T-cell (primary cell): ENCODE data around the gene C1QL4. TPM values are rescaled to one million over a fixed set of nuclear protein-coding genes. Genes with fewer than 3 reads are reported as not detected.

Experiments used
- ATAC-seq, 4 experiments: fragments of 200-7000 bp in 3 of 4; fragments of 150-1000 bp in 1 of 4; cut with Tn5 transposase; replicated peaks in 1 of 4; 1 replicate in 3 of 4; 2 replicates in 1 of 4; pipeline ENCODE4 v1.10.0; 2021; ENCODE audit warnings: moderate library complexity in 3 of 4, mild to moderate bottlenecking in 2 of 4, moderate number of reproducible peaks in 1 of 4
- CTCF ChIA-PET, 2 donors: fragments of 300-600 bp; sonication (Branson Sonifier 250); formaldehyde crosslinking; loops; one replicate each; lab custom pipeline; 2022; ENCODE audit warnings: antibody characterized with exemption in 2 of 2; lab: Charles Lee
- POLR2A ChIA-PET, 2 donors: fragments of 300-600 bp; sonication (Branson Sonifier 250); formaldehyde crosslinking; loops; one replicate each; lab custom pipeline; 2022; ENCODE audit warnings: antibody characterized with exemption in 2 of 2; lab: Charles Lee
- DNase-seq, 35 experiments: peaks; one replicate each; pipeline versions ENCODE4 v3.0.0 to v3.0.0-alpha.2; 2013 to 2023
- H3K27ac ChIP-seq: one replicate; pipeline ENCODE4 v1.5.1; 2013; ENCODE audit warnings: low read length
- H3K27me3 ChIP-seq, 2 experiments: replicated peaks in 1 of 2; 1 replicate in 1 of 2; 2 replicates in 1 of 2; pipeline versions ENCODE4 v1.6.1 to v1.7.0; 2013; ENCODE audit warnings: low read length in 1 of 2, mixed read lengths in 1 of 2; ENCODE audit not compliant: control insufficient read depth in 2 of 2, insufficient read depth in 2 of 2; ENCODE audit errors: extremely low read depth in 1 of 2
- H3K36me3 ChIP-seq, 2 donors: 1 replicate in 1 of 2; 2 replicates in 1 of 2; pipeline versions ENCODE4 v1.6.1 to v1.7.0; 2013; ENCODE audit warnings: low read length in 1 of 2; ENCODE audit not compliant: control insufficient read depth in 2 of 2, insufficient read depth in 1 of 2; ENCODE audit errors: extremely low read depth in 1 of 2
- H3K4me1 ChIP-seq, 2 experiments: 1 replicate in 1 of 2; 2 replicates in 1 of 2; pipeline versions ENCODE4 v1.6.1 to v1.7.0; 2013; ENCODE audit warnings: low read length in 2 of 2, mixed read lengths in 1 of 2; ENCODE audit not compliant: insufficient read depth in 2 of 2, control insufficient read depth in 1 of 2; ENCODE audit errors: extremely low read depth in 1 of 2
- H3K4me3 ChIP-seq, 2 donors: 1 replicate in 1 of 2; 2 replicates in 1 of 2; pipeline versions ENCODE4 v1.5.1 to v1.7.0; 2013; ENCODE audit warnings: mild to moderate bottlenecking in 2 of 2, low read length in 1 of 2, moderate library complexity in 1 of 2; ENCODE audit not compliant: control insufficient read depth in 1 of 2; ENCODE audit errors: extremely low read depth in 1 of 2
- H3K9me3 ChIP-seq: 2 replicates; pipeline ENCODE4 v1.7.0; 2013
- H3K27ac Mint-ChIP-seq, 2 donors: one replicate each; pipeline ENCODE4 v1.8.0; 2020 to 2021; ENCODE audit warnings: mild to moderate bottlenecking in 2 of 2, mixed read lengths in 2 of 2
- H3K27me3 Mint-ChIP-seq, 2 donors: one replicate each; pipeline ENCODE4 v1.8.0; 2021 to 2022; ENCODE audit warnings: mixed read lengths in 2 of 2
- H3K36me3 Mint-ChIP-seq: one replicate; pipeline ENCODE4 v1.8.0; 2021; ENCODE audit warnings: mixed read lengths
- H3K4me1 Mint-ChIP-seq, 3 donors: one replicate each; pipeline ENCODE4 v1.8.0; 2020 to 2022; ENCODE audit warnings: mixed read lengths in 3 of 3, mild to moderate bottlenecking in 1 of 3
- H3K4me3 Mint-ChIP-seq, 3 donors: one replicate each; pipeline ENCODE4 v1.8.0; 2020 to 2022; ENCODE audit warnings: mild to moderate bottlenecking in 3 of 3, mixed read lengths in 3 of 3, moderate library complexity in 3 of 3
- H3K9me3 Mint-ChIP-seq, 3 donors: one replicate each; pipeline ENCODE4 v1.8.0; 2020 to 2022; ENCODE audit warnings: mixed read lengths in 3 of 3
- WGBS: methylation state at CpG from one replicate; pipeline ENCODE4 v1.1.5; 2013; ENCODE audit warnings: missing lambda C conversion rate; ENCODE audit not compliant: insufficient coverage; 5-methylcytosine and 5-hydroxymethylcytosine counted together
- total RNA-seq, 35 experiments: library from RNA in 6 of 35; stranded (reverse) in 6 of 35; fragments of 120-200 nt in 1 of 35; gene quantifications; one replicate each; pipeline versions ENCODE4 v1.2.1 to v1.2.4 and lab custom pipeline; 2013 to 2026

Gene C1QL4
- total RNA-seq, 5 donors from 2014 or later (not counting 1 experiment from before 2014, with no cell fraction given): not detected

- no peak overlapping the region for H3K4me3 Mint-ChIP-seq
- H3K4me1 Mint-ChIP-seq: peaks cover 0 to 8% (median 4%) of the 10 kb centered on the region in 3 donors
- no peak overlapping the region for H3K27ac Mint-ChIP-seq
Measured at GRCh38 chr12:49330032-49330619, 6.9 kb downstream of the C1QL4 start.

GRCh38 chr12:49328816-49329215, 8.2 kb downstream of the C1QL4 start:
- Histone ChIP-seq H3K36me3 (no peaks in the 10 kb centered on the region), H3K27ac (no peak overlapping the region), H3K4me3 (no peak overlapping the region), H3K4me1 (peaks cover 0 to 7% of the 10 kb centered on the region in 2 experiments), H3K9me3 (no peaks in the 10 kb centered on the region), H3K27me3 (peaks cover 2 to 36% of the 10 kb centered on the region in 2 experiments)
- CTCF ChIA-PET: no interaction called here
- POLR2A ChIA-PET: no interaction called here
- H3K27ac Mint-ChIP-seq: no peak overlapping the region
- H3K4me3 Mint-ChIP-seq: no peak overlapping the region
- no peak for DNase-seq
- H3K4me1 Mint-ChIP-seq: peaks cover under 1 to 5% (median 4%) of the 10 kb centered on the region in 3 donors
- ATAC-seq: no peak
- 86% methylated on average over 5 of the region's 12 CpGs for WGBS
- no peaks in the 10 kb centered on the region for H3K36me3 Mint-ChIP-seq
- H3K27me3 Mint-ChIP-seq: peaks cover 19 to 22% of the 10 kb centered on the region in 2 donors
- H3K9me3 Mint-ChIP-seq: no peaks in the 10 kb centered on the region

More at GRCh38 chr12:49330032-49330619, 6.9 kb downstream of the C1QL4 start:
- ATAC-seq (no peak), DNase-seq (no peak)
- no peaks in the 10 kb centered on the region for H3K9me3 ChIP-seq
- H3K27ac ChIP-seq: no peak overlapping the region
- 100% methylated on average over 7 of the region's 7 CpGs for WGBS
- H3K4me1 ChIP-seq: peaks cover 0 to 5% of the 10 kb centered on the region in 2 experiments
- peaks cover 2 to 49% of the 10 kb centered on the region in 2 experiments for H3K27me3 ChIP-seq
- H3K4me3 ChIP-seq: no peak overlapping the region
- no peaks in the 10 kb centered on the region for H3K9me3 Mint-ChIP-seq
- H3K36me3 Mint-ChIP-seq: no peaks in the 10 kb centered on the region
- ChIA-PET POLR2A (no interaction called here), CTCF (interaction anchor here (0.7 to 1.1 kb wide), 2 partner anchors 16 to 28 kb away, joined by 3 to 5 read pairs; no protein-coding TSS in a partner anchor)
- peaks cover 28 to 34% of the 10 kb centered on the region in 2 donors for H3K27me3 Mint-ChIP-seq
- H3K36me3 ChIP-seq: no peaks in the 10 kb centered on the region

- ChIA-PET POLR2A (no interaction called here), CTCF (interaction anchor here in 1 of 2 donors (0.6 kb wide), 1 partner anchor 243 kb away, joined by 4 read pairs; no protein-coding TSS in a partner anchor)
- no peaks in the 10 kb centered on the region for H3K9me3 ChIP-seq
- Mint-ChIP-seq H3K4me1 (peaks cover 8 to 10% (median 8%) of the 10 kb centered on the region in 3 donors), H3K9me3 (no peaks in the 10 kb centered on the region), H3K27me3 (peaks cover 15 to 16% of the 10 kb centered on the region in 2 donors), H3K36me3 (no peaks in the 10 kb centered on the region), H3K27ac (no peak overlapping the region), H3K4me3 (no peak overlapping the region)
- H3K27me3 ChIP-seq: peaks cover 0 to 27% of the 10 kb centered on the region in 2 experiments
- 100% methylated on average over 2 of the region's 2 CpGs for WGBS
- no peak overlapping the region for H3K27ac ChIP-seq
- no peak overlapping the region for H3K4me3 ChIP-seq
- DNase-seq: no peak
- ATAC-seq: no peak
- peaks cover 0 to 10% of the 10 kb centered on the region in 2 experiments for H3K4me1 ChIP-seq
- no peaks in the 10 kb centered on the region for H3K36me3 ChIP-seq
Measured at GRCh38 chr12:49327887-49328286, 9.1 kb downstream of the C1QL4 start.

GRCh38 chr12:49327368-49327767, 9.6 kb downstream of the C1QL4 start:
- ChIA-PET POLR2A (no interaction called here), CTCF (no interaction called here)
- ATAC-seq (no peak), DNase-seq (no peak)
- H3K4me3 Mint-ChIP-seq: no peak overlapping the region
- Histone ChIP-seq H3K9me3 (no peaks in the 10 kb centered on the region), H3K27ac (no peak overlapping the region), H3K4me3 (no peak overlapping the region), H3K36me3 (no peaks in the 10 kb centered on the region), H3K4me1 (peaks cover 0 to 13% of the 10 kb centered on the region in 2 experiments), H3K27me3 (peaks cover 0 to 22% of the 10 kb centered on the region in 2 experiments)
- H3K27ac Mint-ChIP-seq: no peak overlapping the region
- H3K27me3 Mint-ChIP-seq: peaks cover 10% of the 10 kb centered on the region in 2 donors
- H3K9me3 Mint-ChIP-seq: no peaks in the 10 kb centered on the region
- peaks cover 10 to 15% (median 11%) of the 10 kb centered on the region in 3 donors for H3K4me1 Mint-ChIP-seq
- no peaks in the 10 kb centered on the region for H3K36me3 Mint-ChIP-seq

- ChIA-PET CTCF (no interaction called here), POLR2A (no interaction called here)
- Mint-ChIP-seq H3K27me3 (no peaks in the 10 kb centered on the region), H3K9me3 (no peaks in the 10 kb centered on the region), H3K4me3 (no peak overlapping the region), H3K4me1 (peaks cover 17 to 22% (median 20%) of the 10 kb centered on the region in 3 donors), H3K27ac (no peak overlapping the region), H3K36me3 (no peaks in the 10 kb centered on the region)
- Histone ChIP-seq H3K9me3 (no peaks in the 10 kb centered on the region), H3K4me1 (peaks cover 5 to 22% of the 10 kb centered on the region in 2 experiments), H3K27me3 (peaks cover 0 to 6% of the 10 kb centered on the region in 2 experiments), H3K27ac (no peak overlapping the region), H3K4me3 (no peak overlapping the region), H3K36me3 (no peaks in the 10 kb centered on the region)
- WGBS: 97% methylated on average over 6 of the region's 6 CpGs
- DNase-seq (no peak), ATAC-seq (no peak)
Measured at GRCh38 chr12:49325606-49326005, 11.4 kb downstream of the C1QL4 start.

GRCh38 chr12:49323524-49324097, 13.4 kb downstream of the C1QL4 start:
- no peaks in the 10 kb centered on the region for H3K36me3 ChIP-seq
- no peak overlapping the region for H3K27ac ChIP-seq
- ATAC-seq: no peak
- Mint-ChIP-seq H3K4me3 (peak overlapping the region; percentile 86 to 90 (median 87)), H3K27ac (peak overlapping the region; percentile 71 to 75), H3K27me3 (no peaks in the 10 kb centered on the region), H3K4me1 (peaks cover 17 to 22% (median 20%) of the 10 kb centered on the region in 3 donors), H3K9me3 (no peaks in the 10 kb centered on the region), H3K36me3 (no peaks in the 10 kb centered on the region)
- DNase-seq: no peak
- peaks cover 5 to 22% of the 10 kb centered on the region in 2 experiments for H3K4me1 ChIP-seq
- WGBS: 16% methylated on average over 7 of the region's 19 CpGs
- ChIA-PET POLR2A (interaction anchor here (0.5 to 1.2 kb wide), 4 partner anchors 43 to 418 kb away, joined by 3 to 7 read pairs (median 4); partner anchors contain the start of genes SPATS2 (in 1 of the 2) and TMBIM6 (in 1 of the 2)), CTCF (interaction anchor here (0.9 to 1.8 kb wide), 9 partner anchors 8 to 236 kb away, joined by 3 to 12 read pairs (median 5); no protein-coding TSS in a partner anchor)
- no peaks in the 10 kb centered on the region for H3K27me3 ChIP-seq
- H3K9me3 ChIP-seq: no peaks in the 10 kb centered on the region
- H3K4me3 ChIP-seq: peak overlapping the region; percentile 83 to 95
